ENCODE measurements around the gene FITM2.

- no peak for TF ChIP-seq CTCF (IDR thresholded peaks at IDR 0.05 in 4 of 5, conservative IDR thresholded peaks at IDR 0.05 in 1 of 5)
- no peak for TF ChIP-seq POLR2A (IDR thresholded peaks at IDR 0.05)
Measured at GRCh38 chr20:44256961-44257360, 54.0 kb downstream of the FITM2 start.
